ENCODE measurements around the gene NISCH.

- TF ChIP-seq, protein P1, sequence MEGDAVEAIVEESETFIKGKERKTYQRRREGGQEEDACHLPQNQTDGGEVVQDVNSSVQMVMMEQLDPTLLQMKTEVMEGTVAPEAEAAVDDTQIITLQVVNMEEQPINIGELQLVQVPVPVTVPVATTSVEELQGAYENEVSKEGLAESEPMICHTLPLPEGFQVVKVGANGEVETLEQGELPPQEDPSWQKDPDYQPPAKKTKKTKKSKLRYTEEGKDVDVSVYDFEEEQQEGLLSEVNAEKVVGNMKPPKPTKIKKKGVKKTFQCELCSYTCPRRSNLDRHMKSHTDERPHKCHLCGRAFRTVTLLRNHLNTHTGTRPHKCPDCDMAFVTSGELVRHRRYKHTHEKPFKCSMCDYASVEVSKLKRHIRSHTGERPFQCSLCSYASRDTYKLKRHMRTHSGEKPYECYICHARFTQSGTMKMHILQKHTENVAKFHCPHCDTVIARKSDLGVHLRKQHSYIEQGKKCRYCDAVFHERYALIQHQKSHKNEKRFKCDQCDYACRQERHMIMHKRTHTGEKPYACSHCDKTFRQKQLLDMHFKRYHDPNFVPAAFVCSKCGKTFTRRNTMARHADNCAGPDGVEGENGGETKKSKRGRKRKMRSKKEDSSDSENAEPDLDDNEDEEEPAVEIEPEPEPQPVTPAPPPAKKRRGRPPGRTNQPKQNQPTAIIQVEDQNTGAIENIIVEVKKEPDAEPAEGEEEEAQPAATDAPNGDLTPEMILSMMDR (conservative IDR thresholded peaks at IDR 0.05 in 1 of 2, IDR thresholded peaks at IDR 0.05 in 1 of 2; ENCODE audit: low read depth in 1 of 2, low read length in 2 of 2), result no peak
- no peak for TF ChIP-seq EZH2 (IDR thresholded peaks at IDR 0.05; ENCODE audit: low read length, missing control alignments)
Measured at GRCh38 chr3:52536369-52537164, 81.2 kb downstream of the NISCH start, which contains the start of gene UQCC5.
